ENCODE data around the gene DNAJB12.

Gene DNAJB12

DNA sequence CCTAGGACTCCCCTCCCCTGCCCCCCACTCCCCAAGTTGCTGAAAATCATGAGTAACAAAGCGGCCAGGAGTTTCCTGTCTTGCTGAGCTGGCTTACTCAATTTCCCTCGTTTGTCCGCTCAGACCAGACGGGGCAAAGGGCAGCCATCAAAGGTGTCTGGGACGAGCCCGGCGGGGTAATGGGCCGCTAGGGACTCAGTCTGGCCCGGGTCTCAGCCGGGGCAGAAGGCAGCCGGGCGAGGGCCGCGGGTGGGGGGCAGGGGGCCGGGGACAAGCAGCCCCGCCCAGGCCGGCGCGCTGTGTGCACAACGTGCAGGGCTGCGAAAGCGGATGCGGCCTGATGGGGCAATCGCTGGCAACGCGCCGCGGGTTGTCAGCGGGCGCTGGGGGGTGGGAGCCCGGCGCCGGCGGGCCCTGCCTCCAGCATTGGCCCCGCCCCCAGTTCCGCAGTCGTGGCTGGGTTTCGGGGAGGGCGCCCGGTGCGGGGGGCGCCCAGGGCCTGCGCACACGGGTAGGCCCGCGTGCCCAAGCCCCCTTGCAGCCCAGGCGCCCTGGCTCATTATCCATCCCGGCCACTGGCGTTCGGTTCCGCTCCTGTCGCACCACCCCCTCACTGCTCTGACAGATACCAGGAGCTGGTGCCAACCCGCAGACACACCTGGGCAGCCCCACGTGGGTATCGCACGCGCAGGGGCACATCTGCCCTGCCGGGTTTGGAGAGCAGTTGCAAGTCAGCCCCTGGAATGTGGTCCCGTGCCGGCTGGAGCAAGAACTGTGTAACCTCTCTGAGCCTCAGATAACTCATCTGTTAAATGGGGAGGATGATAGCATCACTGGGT is 35.1 kb downstream of the DNAJB12 start:
- Mint-ChIP-seq H3K27me3 (no peaks in the 10 kb centered on the region), H3K36me3 (ENCODE audit: low read depth) (no peaks in the 10 kb centered on the region), H3K4me1 (ENCODE audit: low read depth) (peaks cover 84% of the 10 kb centered on the region), H3K4me3 (peak overlapping the region; percentile 85), H3K27ac (peak overlapping the region; percentile 100), H3K9me3 (no peaks in the 10 kb centered on the region)
- DNase-seq = peak; percentile 93

GRCh38 chr10:72318418-72319262 is 36.1 kb downstream of the DNAJB12 start:
- Mint-ChIP-seq H3K9me3 (no peaks in the 10 kb centered on the region), H3K27ac (peak overlapping the region; percentile 96), H3K4me1 (ENCODE audit: low read depth) (peaks cover 76% of the 10 kb centered on the region), H3K36me3 (ENCODE audit: low read depth) (no peaks in the 10 kb centered on the region), H3K4me3 (peak overlapping the region; percentile 79), H3K27me3 (no peaks in the 10 kb centered on the region)
- DNase-seq = no peak

DNA sequence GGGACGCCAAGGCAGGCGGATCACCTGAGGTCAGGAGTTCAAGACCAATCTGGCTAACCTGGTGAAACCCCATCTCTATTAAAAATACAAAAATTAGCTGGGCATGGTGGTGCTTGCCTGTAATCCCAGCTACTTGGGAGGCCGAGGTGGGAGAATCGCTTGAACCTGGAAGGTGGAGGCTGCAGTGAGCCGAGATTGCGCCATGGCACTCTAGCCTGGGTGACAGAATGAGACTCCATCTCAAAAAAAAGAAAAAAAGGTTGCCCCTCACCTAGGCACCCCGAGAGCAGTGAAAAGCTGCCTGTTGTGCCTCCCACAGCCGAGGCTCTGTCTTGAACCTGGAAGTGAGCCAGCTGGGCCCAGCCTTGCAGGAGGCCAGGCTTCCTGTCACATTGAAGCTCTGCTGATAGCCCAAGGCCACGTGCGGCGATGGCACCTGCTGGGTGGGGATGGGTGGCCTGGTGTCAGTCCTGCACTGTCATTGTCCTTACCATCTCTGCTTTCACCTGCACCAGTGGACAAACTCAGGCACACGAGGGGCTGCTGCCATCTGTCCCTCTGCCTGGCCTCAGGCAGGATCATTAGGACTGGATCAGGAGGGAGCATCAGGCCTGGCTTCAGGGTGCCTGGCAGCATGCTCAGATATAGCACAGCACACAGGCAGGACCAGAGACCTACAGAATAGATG is 37.8 kb downstream of the DNAJB12 start:
- Mint-ChIP-seq H3K4me3 (peak overlapping the region; percentile 15), H3K36me3 (ENCODE audit: low read depth) (no peaks in the 10 kb centered on the region), H3K27ac (peak overlapping the region; percentile 90), H3K9me3 (no peaks in the 10 kb centered on the region), H3K4me1 (ENCODE audit: low read depth) (peaks cover 66% of the 10 kb centered on the region), H3K27me3 (no peaks in the 10 kb centered on the region)
- DNase-seq = peak; percentile 65

- H3K4me3 Mint-ChIP-seq = no peak overlapping the region
- DNase-seq = no peak
- peaks cover 64% of the 10 kb centered on the region for H3K4me1 Mint-ChIP-seq (ENCODE audit: low read depth)
- no peaks in the 10 kb centered on the region for H3K9me3 Mint-ChIP-seq
- H3K36me3 Mint-ChIP-seq (ENCODE audit: low read depth) = no peaks in the 10 kb centered on the region
- H3K27me3 Mint-ChIP-seq = no peaks in the 10 kb centered on the region
- peak overlapping the region; percentile 90 for H3K27ac Mint-ChIP-seq
Observed at GRCh38 chr10:72316386-72316700, 38.4 kb downstream of the DNAJB12 start.

DNA sequence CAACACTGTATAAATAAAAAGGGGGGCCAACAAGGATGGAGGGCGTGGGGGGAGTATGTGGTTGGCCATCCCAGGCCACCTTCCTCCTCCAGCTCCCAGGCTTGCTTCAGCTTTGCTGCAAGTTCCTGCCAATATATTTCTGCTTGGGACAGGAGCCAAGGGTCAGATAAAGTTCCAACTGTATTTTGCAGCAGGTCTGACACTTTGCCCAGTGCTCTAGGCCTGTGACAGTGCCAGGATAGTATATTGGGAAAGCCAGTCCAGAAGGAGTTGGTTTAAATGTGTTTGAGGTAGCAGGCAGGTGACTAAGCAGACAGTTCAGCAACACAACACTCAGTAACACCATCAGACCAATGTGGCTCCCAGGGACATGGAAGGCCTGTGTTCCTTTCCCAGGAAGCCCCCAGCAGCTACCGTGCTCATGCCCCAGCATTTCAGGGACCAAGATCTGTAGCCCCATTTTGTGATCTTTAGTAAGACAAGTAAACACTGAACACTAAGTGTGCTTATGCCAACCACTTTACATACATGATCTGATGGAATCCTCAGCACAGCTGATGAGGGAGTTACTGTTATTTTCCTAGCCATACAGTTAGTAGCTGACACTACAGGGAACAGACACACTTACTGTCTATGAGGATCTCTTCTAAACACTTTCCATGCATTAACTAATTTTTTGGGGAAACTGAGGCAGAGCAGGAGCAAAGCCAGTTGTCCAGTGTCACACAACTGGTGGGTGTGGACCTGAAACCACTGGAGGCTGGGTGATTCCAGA is 38.9 kb downstream of the DNAJB12 start:
- Mint-ChIP-seq H3K4me1 (ENCODE audit: low read depth) (peaks cover 64% of the 10 kb centered on the region), H3K27me3 (no peaks in the 10 kb centered on the region), H3K27ac (peak overlapping the region; percentile 90), H3K9me3 (no peaks in the 10 kb centered on the region), H3K36me3 (ENCODE audit: low read depth) (no peaks in the 10 kb centered on the region), H3K4me3 (no peak overlapping the region)
- DNase-seq = no peak

GRCh38 chr10:72315054-72315453 is 39.7 kb downstream of the DNAJB12 start:
- Mint-ChIP-seq H3K36me3 (ENCODE audit: low read depth) (no peaks in the 10 kb centered on the region), H3K27me3 (no peaks in the 10 kb centered on the region), H3K27ac (no peak overlapping the region), H3K4me1 (ENCODE audit: low read depth) (peaks cover 65% of the 10 kb centered on the region), H3K4me3 (no peak overlapping the region), H3K9me3 (no peaks in the 10 kb centered on the region)
- DNase-seq = no peak

GRCh38 chr10:72314263-72314662 is 40.5 kb downstream of the DNAJB12 start:
- DNase-seq = no peak
- Mint-ChIP-seq H3K4me3 (no peak overlapping the region), H3K27me3 (no peaks in the 10 kb centered on the region), H3K9me3 (no peaks in the 10 kb centered on the region), H3K4me1 (ENCODE audit: low read depth) (peaks cover 70% of the 10 kb centered on the region), H3K36me3 (ENCODE audit: low read depth) (no peaks in the 10 kb centered on the region), H3K27ac (no peak overlapping the region)

DNA sequence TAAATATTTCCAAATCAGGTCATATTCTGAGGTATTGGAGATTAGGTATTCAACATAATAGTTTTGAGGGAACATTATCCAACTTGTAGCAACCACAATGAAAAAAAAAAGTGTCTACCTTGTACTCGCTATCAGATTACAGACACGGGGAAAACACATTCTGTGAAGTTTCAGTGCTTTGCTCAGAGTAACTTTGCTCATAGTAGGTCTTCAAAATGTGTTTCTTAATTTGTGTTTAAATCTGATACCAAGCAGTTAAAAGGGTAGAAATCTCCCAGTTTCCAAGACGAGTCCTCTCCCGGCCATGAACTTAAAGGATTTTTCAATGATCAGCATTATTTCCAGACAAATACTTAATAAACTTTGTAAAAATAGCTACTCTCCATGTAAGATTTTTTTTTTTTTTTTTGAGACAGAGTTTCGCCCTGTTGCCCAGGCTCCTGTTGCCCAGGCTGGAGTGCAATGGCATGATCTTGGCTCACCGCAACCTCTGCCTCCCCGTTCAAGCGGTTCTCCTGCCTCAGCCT is 41.8 kb downstream of the DNAJB12 start:
- Mint-ChIP-seq H3K9me3 (no peaks in the 10 kb centered on the region), H3K27ac (no peak overlapping the region), H3K36me3 (ENCODE audit: low read depth) (no peaks in the 10 kb centered on the region), H3K27me3 (no peaks in the 10 kb centered on the region), H3K4me3 (no peak overlapping the region), H3K4me1 (ENCODE audit: low read depth) (peaks cover 72% of the 10 kb centered on the region)
- no peak for DNase-seq

DNA sequence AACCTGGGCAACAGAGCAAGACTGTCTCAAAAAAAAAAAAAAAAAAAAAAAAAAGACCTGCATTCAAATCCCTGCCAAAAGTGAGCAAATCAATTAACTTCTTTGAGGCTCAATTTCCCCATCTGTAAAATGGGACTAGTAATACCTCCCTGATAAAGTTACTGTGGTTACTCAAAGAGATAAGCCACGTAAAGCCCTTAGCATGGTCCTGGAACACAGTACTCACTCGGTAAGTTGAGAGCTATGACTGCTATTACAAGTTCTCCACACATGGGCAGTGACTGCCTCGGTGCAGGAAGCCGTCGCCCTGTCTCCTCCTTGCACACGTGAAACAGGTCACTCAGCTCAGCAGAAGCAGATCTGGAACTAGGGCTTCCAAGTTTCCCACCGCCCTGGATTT is 43.1 kb downstream of the DNAJB12 start:
- no peak for DNase-seq
- Mint-ChIP-seq H3K36me3 (ENCODE audit: low read depth) (no peaks in the 10 kb centered on the region), H3K9me3 (no peaks in the 10 kb centered on the region), H3K4me3 (no peak overlapping the region), H3K4me1 (ENCODE audit: low read depth) (peaks cover 71% of the 10 kb centered on the region), H3K27ac (peak overlapping the region; percentile 45), H3K27me3 (no peaks in the 10 kb centered on the region)

GRCh38 chr10:72310636-72311035 is 44.1 kb downstream of the DNAJB12 start:
- peak overlapping the region; percentile 91 for H3K27ac Mint-ChIP-seq
- no peak for DNase-seq
- H3K4me3 Mint-ChIP-seq = no peak overlapping the region
- H3K27me3 Mint-ChIP-seq = no peaks in the 10 kb centered on the region
- no peaks in the 10 kb centered on the region for H3K36me3 Mint-ChIP-seq (ENCODE audit: low read depth)
- H3K9me3 Mint-ChIP-seq = no peaks in the 10 kb centered on the region
- peaks cover 68% of the 10 kb centered on the region for H3K4me1 Mint-ChIP-seq (ENCODE audit: low read depth)

DNA sequence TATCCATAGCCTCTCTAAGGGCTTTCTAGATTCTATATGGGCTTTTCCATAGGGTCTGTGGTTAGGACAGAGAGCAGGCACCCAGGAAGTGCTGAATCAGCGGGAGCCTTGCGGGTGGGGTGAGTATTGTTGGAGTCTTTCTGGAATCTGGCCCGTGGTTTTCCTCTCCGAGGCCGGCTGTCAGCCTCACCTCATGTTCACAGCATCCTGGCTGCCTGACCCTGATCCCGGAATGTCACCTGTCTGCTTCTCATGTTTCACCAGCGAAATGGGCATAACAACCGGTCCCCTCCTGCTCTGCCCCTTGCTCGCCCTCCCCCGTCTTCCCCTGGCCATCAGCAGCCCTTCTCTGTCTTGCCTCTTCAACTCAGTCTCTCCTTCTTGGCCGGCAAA is 44.5 kb downstream of the DNAJB12 start:
- no peak overlapping the region for H3K4me3 Mint-ChIP-seq
- H3K27me3 Mint-ChIP-seq = no peaks in the 10 kb centered on the region
- H3K27ac Mint-ChIP-seq = peak overlapping the region; percentile 91
- H3K9me3 Mint-ChIP-seq = no peaks in the 10 kb centered on the region
- H3K36me3 Mint-ChIP-seq (ENCODE audit: low read depth) = no peaks in the 10 kb centered on the region
- DNase-seq = no peak
- H3K4me1 Mint-ChIP-seq (ENCODE audit: low read depth) = peaks cover 68% of the 10 kb centered on the region

GRCh38 chr10:72309290-72310240 is 45.2 kb downstream of the DNAJB12 start:
- peak overlapping the region; percentile 30 for H3K4me3 Mint-ChIP-seq
- peak overlapping the region; percentile 91 for H3K27ac Mint-ChIP-seq
- peaks cover 70% of the 10 kb centered on the region for H3K4me1 Mint-ChIP-seq (ENCODE audit: low read depth)
- no peaks in the 10 kb centered on the region for H3K27me3 Mint-ChIP-seq
- H3K36me3 Mint-ChIP-seq (ENCODE audit: low read depth) = no peaks in the 10 kb centered on the region
- DNase-seq = no peak
- H3K9me3 Mint-ChIP-seq = no peaks in the 10 kb centered on the region

DNA sequence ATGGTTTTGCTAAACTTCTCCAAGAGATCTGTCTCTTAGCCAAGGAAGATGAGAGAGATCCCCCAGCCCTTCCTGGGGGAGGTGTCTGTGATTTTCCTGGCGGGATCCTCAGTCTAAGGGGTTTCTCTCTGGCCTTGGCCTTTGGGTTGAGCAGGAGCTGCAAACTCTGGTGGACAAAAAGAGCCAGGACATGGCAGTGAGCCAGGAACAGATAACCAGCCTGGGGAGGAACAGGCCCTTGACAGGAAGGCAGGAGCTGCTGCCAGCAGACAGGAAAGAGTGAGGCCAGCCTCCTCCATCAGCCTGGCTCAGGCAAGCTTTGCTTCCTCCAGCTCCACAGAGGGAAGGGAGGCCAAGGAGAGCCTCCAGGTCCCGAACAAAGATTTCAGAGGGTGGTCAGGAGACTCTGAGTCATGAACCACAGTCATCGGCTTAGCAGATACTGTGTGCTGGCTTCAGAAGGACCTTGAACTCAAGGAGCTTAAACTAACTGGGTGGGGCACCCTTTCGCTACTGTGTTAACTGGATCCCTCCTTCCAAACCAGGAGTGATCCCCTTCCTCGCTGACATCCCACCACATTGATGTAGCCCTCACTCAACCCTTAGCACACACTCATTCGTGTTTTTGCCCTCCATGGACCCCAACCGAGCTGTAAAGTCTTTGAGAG is 46.3 kb downstream of the DNAJB12 start:
- Mint-ChIP-seq H3K4me1 (ENCODE audit: low read depth) (peaks cover 77% of the 10 kb centered on the region), H3K4me3 (no peak overlapping the region), H3K36me3 (ENCODE audit: low read depth) (no peaks in the 10 kb centered on the region), H3K9me3 (no peaks in the 10 kb centered on the region), H3K27me3 (no peaks in the 10 kb centered on the region), H3K27ac (peak overlapping the region; percentile 91)
- DNase-seq = no peak

All from activated T-cell treated with anti-CD3 and anti-CD28 coated beads, Interleukin-2, amount 50 U/mL, for 24 hours (primary cell).